GM18873 (cell line): ENCODE measurements around the gene TAS2R50.

Experiments
- ATAC-seq: cut with Tn5 transposase; IDR thresholded peaks from one replicate; pipeline ENCODE4 v1.9.1; 2021; ENCODE audit warnings: mild to moderate bottlenecking, moderate library complexity, moderate number of reproducible peaks; ENCODE audit not compliant: unreplicated experiment, low FRiP score

Gene TAS2R50

DNA sequence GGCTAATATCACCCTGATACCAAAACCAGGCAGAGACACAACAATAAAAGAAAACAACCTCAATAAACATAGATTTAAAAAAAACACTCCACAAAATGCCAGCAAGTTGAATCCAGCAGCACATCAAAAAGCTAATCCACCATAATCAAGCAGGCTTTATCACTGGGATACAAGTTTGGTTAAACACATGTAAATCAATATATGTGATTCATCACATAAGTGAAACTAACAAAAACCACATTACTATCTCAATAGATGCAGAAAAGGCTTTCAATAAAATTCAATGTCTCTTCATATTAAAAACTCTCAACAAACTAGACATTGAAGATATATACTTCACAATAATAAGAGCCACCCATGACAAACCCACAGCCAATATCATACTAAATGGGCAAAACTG lies 30.6 kb downstream of the TAS2R50 start:
- ATAC-seq, result no peak

DNA sequence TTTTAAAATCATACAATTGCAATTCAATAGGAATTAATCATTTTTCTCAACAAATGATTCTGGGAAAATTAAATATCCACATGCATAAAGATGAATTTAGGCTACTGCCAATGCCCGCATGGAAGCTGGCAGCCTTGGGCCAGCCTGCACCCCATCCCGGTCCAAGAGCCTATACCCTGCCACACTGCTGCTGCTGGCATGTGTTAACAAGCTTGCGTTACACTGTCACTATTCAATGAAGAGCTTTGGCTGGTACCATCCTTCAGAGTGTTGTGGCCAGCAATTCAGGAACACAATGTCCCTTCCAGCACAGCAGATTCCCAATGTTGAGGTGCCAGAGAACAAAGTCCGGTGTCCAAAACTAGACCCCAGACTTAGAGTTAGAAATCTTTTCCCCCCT lies 34.1 kb downstream of the TAS2R50 start:
- ATAC-seq, result no peak

DNA sequence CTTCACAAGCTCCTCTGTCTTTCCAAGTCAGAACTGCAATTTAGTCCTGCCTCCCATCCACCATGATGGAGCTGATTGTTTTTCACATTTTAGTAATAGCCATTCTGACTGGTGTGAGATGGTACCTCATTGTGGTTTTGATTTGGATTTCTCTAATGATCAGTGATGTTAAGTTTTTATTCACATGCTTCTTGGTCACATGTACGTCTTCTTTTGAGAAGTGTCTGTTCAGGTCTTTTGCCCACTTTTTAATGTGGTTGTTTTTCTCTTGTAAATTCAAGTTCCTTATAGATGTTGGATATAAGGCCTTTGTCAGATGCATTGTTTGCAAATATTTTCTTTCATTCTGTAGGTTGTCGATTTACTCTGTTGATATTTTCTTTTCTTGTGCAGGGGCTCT lies 43.5 kb downstream of the TAS2R50 start:
- no peak for ATAC-seq

DNA sequence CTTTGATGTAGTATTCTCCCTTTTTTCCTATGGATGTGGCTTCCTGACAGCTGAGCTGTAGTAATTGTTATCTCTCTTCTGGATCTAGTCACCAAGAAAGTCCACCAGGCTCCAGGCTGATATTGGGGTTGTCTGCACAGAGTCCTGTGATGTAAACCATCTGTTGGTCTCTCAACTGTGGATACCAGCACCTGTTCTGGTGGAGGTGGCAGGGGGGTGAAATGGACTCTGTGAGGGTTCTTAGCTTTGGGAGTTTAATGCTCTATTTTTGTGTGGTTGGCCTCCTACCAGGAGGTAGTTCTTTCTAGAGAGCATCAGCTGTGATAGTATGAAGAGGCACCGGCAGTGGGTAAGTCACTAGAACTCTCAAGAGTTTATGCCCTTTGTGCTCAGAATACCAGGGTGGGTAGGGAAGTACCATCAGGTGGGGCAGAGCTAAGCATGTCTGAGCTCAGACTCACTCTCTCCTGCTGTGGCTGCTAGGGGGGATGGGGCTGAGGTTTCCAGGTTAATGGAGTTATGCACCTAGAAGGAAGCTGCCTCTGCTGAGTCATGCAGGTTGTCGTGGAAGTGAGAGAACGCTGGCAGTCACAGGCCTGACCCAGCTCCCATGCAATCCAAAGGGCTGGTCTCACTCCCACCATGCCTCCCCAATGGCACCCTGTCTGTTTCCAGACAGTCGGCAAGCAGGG lies 44.6 kb downstream of the TAS2R50 start:
- no peak for ATAC-seq

DNA sequence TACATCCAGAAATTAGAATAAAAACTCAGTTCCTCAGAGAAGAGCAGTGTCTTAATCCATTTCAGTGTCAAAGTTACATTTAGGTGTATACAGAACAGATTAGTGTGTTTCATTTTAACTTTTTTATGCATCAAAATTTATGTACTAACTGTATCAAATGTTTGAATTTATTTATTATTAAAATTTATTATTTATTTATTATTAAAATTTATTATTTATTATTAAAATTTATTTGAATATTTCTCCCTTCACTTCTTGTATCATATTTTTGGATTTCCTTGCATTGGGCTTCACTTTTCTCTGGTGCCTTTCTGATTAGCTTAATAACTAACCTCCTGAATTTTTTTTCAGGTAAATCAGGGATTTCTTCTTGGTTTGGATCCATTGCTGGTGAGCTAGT lies 45.3 kb downstream of the TAS2R50 start:
- no peak for ATAC-seq

DNA sequence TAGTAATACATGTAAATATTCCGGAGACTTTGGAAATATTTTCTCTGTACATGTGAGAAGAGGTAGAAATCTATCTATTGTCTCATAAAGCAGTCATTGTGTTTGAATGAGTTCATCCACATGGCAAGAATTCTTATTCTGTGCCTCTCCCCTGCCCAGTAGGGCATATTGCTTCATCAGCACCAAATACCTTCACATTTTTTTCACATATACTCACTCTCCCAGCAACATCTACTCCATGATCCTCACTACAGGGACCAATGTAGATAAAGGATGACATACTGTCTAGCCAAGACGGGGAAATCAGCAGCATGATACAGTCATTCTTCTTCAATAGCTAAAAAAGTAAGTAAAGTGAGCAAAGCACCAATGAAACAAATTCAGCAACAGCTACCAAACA lies 46.3 kb downstream of the TAS2R50 start:
- no peak for ATAC-seq

DNA sequence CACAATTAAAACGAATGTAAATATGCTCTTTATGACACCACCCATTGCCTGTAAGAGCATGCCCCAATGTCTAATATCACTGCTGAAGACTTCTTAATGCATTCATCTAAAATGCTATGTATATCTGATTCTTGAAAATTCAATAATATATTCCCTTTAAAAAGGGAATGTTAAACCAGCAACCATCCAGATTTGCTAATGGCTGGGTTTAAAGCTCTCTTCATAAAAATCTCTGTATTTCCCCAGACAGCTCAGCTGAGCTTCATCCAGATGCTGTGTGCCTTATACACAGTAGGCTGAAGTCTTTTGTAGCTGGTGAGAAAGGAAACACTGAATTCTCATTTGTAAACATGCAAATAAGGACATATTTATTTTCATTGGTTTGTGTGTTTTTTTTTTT lies 47.5 kb downstream of the TAS2R50 start, which contains the start of gene TAS2R14:
TSS of gene TAS2R14 (minus strand) at position 101 of the 400 bp plus-strand sequence. CDS start at position 45, 56 bp downstream.
- ATAC-seq, result no peak

DNA sequence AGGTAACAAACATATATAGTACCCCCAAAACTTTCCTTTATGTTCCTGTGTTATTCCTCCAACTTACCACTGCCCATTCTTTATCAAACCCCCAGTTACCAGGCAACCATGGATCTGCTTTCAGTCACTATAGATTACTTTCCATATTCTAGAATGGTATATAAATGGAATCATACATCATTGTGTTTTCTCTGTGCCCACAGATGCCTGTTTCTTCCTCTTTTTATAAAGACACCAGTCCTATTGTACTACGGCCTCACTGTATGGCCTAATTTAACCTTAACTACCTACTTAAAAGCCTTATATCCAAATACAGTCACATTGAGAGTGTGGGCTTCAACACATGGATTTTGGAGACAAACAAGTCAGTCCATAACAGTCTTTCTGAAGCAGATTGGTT lies 50.2 kb downstream of the TAS2R50 start:
- ATAC-seq, result no peak
